Measurements from ENCODE around the gene NUP62. TPM values are rescaled to one million over a fixed set of nuclear protein-coding genes. Genes with fewer than 3 reads are reported as not detected.

NUP62 gene
- total RNA-seq, 1 donor from 2014 or later: 26.8 TPM

GRCh38 chr19:49861107-49861506 lies 68.2 kb downstream of the NUP62 start:
- DNase-seq (ENCODE audit: low spot score): no peak
- intact Hi-C loops (cut with DNase I): no loop called here

DNA sequence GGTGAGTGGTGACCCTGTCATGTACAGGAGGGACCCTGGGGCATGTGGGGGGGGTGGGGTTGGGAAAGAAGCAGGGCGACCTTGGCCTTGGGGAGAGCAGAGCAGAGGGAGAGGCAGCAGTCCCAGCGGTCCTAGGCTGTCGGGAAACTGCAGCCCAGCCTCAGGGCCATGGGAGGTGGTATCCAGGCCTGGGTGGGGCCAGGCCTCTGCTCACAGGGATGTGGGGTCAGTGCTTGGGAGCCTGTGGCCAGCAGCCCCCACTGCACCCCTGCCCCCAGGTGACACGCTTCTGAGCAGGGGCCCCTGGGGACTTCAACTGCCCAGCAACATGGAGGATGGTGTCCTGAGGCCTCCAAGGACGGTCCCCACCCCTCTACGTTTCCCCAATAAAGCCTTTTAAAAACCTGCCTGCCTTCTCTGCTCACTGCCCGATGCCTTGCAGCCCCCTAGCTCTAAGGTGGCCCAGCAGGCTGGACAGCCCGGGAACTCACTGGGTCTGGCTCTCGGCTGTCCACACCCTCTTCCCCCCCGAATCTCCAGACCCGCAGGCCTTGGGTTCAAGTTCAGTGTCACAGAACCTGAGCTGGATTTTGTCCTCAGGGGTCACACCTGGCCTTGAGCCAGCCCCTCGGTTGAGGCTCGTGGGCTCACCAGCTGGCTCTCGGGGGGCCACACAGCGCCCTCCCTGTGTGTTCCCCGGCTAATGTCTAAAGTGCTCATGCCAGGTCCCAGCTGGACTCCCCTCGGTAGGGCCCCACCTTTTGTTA lies 68.8 kb downstream of the NUP62 start:
- DNase-seq (ENCODE audit: low spot score): no peak
- intact Hi-C loops (cut with DNase I): no loop called here

DNA sequence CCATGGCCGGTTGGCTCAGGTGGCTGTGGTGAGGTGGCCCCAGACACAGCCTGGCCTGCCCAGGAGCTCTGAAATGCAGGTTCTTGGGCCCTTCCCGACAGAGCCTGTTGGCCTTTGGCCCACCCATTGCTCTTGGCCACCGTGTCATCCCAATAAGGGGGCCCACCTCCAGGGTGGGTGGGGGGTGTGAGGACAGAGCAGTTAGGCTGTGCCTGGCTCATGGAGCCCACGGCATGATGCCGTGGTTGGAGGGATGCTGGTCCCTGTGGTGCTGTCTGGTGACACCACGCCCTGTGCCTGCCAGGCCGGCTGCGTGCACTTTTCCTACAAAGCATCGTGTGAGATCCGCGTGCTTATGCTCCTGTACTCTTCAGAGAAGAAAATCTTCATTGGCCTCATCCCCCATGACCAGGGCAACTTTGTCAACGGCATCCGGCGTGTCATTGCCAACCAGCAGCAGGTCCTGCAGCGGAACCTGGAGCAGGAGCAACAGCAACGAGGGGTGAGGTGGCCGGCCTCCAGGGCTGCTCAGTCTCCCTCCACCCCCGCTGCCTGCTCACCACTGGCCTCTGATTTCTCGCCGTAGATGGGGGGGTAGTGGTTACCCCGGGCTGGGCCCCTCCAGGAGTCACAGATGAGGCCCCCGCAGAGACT lies 69.5 kb downstream of the NUP62 start:
- no peak for DNase-seq (ENCODE audit: low spot score)
- intact Hi-C loops (cut with DNase I): no loop called here

DNA sequence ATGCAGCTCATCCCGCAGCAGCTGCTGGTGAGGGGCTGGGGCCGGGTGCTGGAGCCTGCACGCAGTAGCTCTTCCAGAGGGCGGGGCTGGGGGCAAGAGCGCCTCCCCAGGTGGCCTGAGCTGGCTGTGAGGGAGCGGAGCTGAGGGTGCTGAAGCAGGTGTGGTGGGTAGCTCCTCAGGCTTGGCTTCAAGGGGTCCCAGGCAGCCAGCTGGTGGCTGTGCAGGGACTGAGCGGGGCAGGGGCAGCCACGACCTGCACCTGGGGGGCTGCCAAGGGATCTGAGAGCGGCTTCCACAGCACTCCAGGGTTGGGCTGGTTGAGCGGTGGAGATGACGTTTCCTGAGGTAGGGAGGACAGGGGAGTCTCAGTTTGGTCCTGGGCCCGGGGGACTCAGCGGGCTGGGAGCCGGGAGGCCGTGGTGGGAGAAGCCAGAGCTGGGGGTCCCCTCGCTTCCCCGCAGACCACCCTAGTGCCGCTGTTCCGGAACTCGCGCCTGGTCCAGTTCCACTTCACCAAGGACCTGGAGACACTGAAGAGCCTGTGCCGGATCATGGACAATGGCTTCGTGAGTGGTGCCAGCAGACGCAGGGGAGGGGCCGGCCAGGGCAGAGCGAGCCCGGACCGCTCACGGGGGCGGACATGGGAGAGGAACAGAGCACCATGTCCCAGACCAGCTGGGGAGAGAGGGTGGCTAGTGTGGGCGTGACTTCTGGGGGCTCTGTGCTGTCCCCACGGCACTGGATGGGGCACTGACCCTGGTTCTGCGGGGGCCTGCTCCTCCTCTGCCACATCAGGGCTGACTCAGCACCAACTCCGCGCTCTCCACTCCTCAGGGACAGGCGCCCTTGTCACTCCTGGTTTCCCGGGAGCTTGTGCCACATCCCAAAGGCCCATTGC lies 71.0 kb downstream of the NUP62 start:
- intact Hi-C loops (cut with DNase I): no loop called here
- no peak for DNase-seq (ENCODE audit: low spot score)

DNA sequence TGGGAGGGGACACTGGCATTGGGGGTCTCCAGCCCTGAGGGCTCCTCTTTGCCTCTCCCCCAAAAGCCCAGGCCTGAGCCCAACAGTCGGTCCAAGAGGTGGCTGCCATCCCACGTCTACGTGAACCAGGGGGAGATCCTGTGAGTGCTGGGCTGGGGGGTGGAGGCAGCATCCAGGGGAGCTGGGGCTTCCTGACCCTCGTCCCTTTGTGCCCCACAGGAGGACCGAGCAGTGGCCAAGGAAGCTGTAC lies 71.5 kb downstream of the NUP62 start:
- no peak for DNase-seq (ENCODE audit: low spot score)
- intact Hi-C loops (cut with DNase I): no loop called here

DNA sequence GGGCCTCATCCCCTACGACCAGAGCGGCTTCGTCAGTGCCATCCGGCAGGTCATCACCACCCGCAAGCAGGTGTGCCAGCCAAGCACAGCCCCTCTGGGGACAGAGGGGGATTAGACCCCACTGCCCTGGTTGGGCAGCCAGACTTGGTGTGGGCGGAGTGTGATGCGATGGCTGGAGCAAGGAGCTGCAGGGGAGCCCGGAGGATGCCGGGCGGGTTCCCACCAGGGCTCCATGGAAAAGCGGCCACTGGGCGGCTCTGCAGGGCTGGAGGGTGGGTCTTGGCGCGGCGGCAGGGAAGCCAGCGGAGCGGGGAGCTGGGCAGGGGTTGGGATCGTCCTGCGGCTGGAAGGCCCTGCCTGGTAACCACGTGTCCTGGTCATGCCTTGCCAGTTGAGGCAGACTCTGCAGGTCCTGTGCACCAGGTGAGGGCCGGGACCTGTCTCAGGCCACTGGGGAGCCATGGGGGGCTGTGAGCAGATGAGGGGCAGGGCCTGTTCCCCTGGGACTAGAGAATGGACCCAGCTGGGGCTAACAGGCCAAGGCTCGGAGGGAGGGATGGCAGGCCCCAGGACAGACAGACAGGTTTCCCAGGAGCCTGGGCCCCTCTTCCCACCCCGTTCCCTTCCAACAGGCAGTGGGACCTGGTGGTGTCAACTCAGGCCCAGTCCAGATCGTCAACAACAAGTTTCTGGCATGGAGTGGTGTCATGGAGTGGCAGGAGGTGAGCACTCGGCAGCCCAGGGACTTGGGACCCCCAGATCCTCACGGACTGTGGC lies 72.1 kb downstream of the NUP62 start:
- no peak for DNase-seq (ENCODE audit: low spot score)
- intact Hi-C loops (cut with DNase I): no loop called here

Small RNA genes lying within 50 kb of the gene (microRNA-seq; reads per million reads assigned to microRNA genes)
- gene MIR4750: 2.2 reads per million

Other genes with a start within 250 kb of the NUP62 start
- gene ADM5, start 239.9 kb downstream of the NUP62 start, total RNA-seq: 0.19 TPM
- 3.1 TPM for gene CPT1C, start 238.4 kb downstream of the NUP62 start, total RNA-seq
- gene TSKS, start 166.2 kb downstream of the NUP62 start, total RNA-seq: 0.24 TPM
- gene AP2A1, start 162.5 kb downstream of the NUP62 start, total RNA-seq: 63.9 TPM
- 13.7 TPM for gene FUZ, start 116.2 kb downstream of the NUP62 start, total RNA-seq
- gene MED25, start 111.2 kb downstream of the NUP62 start, total RNA-seq: 33.0 TPM
- gene PTOV1, start 78.3 kb downstream of the NUP62 start, total RNA-seq: 95.8 TPM
- 49.5 TPM for gene PNKP, start 61.9 kb downstream of the NUP62 start, total RNA-seq
- 35.8 TPM for gene AKT1S1, start 52.1 kb downstream of the NUP62 start, total RNA-seq
- gene TBC1D17, start 51.8 kb downstream of the NUP62 start, total RNA-seq: 48.0 TPM
- gene IL4I1, start 32.6 kb downstream of the NUP62 start, total RNA-seq: 1.2 TPM
- gene ATF5, start 299 bp downstream of the NUP62 start, total RNA-seq: 10.6 TPM
- gene SIGLEC11, start 31.7 kb upstream of the NUP62 start, total RNA-seq: 0.27 TPM
- gene VRK3, start 95.9 kb upstream of the NUP62 start, total RNA-seq: 22.1 TPM
- 3.5 TPM for gene ZNF473, start 96.5 kb upstream of the NUP62 start, total RNA-seq
- not detected for gene IZUMO2, start 233.8 kb upstream of the NUP62 start, total RNA-seq

Data from cardiac septum (tissue), 1 donor.